HEK293 (cell line): Measurements from ENCODE around the gene RPL36.
A peak's percentile ranks its signal among the peaks of the same experiment; 100 is the strongest.

Source experiments
- CTCF ChIA-PET: fragments of 350-600 bp; formaldehyde crosslinking; extraction: SDS; loops from one replicate; lab custom pipeline; 2021; ENCODE audit warnings: antibody characterized with exemption; lab: Yijun Ruan, JAX
- POLR2A ChIA-PET: fragments of 300-600 bp; formaldehyde crosslinking; extraction: SDS; loops from one replicate; lab custom pipeline; 2020; ENCODE audit warnings: antibody characterized with exemption, inconsistent platforms; lab: Yijun Ruan, JAX
- H3K27ac ChIP-seq: fragments of 200-500 bp; sonication (Bioruptor generic); 2 replicates; pipeline ENCODE4 v1.5.1; 2014; ENCODE audit warnings: low read depth, low read length, control low read depth, inconsistent platforms; ENCODE audit errors: extremely low read depth
- H3K36me3 ChIP-seq, 2 experiments: fragments of 200-500 bp in 1 of 2; sonication (Bioruptor generic) in 1 of 2; 1 replicate in 1 of 2; 2 replicates in 1 of 2; pipeline ENCODE4 v1.5.1; 2014 to 2017; ENCODE audit warnings: inconsistent platforms in 2 of 2, low read length in 2 of 2; ENCODE audit not compliant: control insufficient read depth in 2 of 2, insufficient read depth in 1 of 2
- H3K4me1 ChIP-seq: fragments of 200-500 bp; sonication (Bioruptor generic); 2 replicates; pipeline ENCODE4 v1.5.1; 2014; ENCODE audit warnings: mild to moderate bottlenecking, low read length, inconsistent platforms; ENCODE audit not compliant: control insufficient read depth, insufficient read depth
- H3K4me3 ChIP-seq: 2 replicates; pipeline ENCODE4 v1.5.1; 2011; ENCODE audit warnings: low read depth, mild to moderate bottlenecking, control low read depth, low read length, moderate library complexity
- H3K9me3 ChIP-seq: fragments of 200-500 bp; sonication (Bioruptor generic); 2 replicates; pipeline ENCODE4 v1.5.1; 2014; ENCODE audit warnings: low read depth, low read length, inconsistent platforms; ENCODE audit not compliant: control insufficient read depth, insufficient read depth
- BCL11A ChIP-seq: fragments of 450-650 bp; formaldehyde crosslinking; IDR thresholded peaks from 2 replicates; pipeline ENCODE4 v1.5.1; 2016; ENCODE audit warnings: low read depth, missing biosample characterization, missing genetic modification characterization
- GFI1B ChIP-seq: fragments of 450-650 bp; formaldehyde crosslinking; IDR thresholded peaks from 2 replicates; pipeline ENCODE4 v1.5.1; 2016; ENCODE audit warnings: missing biosample characterization, missing genetic modification characterization
- MEIS1 ChIP-seq: sonication (generic); formaldehyde crosslinking; IDR thresholded peaks from 2 replicates; pipeline ENCODE4 v1.8.1; 2022; ENCODE audit warnings: missing genetic modification reagents, mild to moderate bottlenecking, borderline replicate concordance
- MYNN ChIP-seq: fragments of 450-650 bp; formaldehyde crosslinking; IDR thresholded peaks from 2 replicates; pipeline ENCODE4 v1.5.1; 2016; ENCODE audit warnings: missing biosample characterization, missing genetic modification characterization, borderline replicate concordance
- SCRT2 ChIP-seq: fragments of 450-650 bp; formaldehyde crosslinking; IDR thresholded peaks from 2 replicates; pipeline ENCODE4 v1.5.1; 2016; ENCODE audit warnings: missing biosample characterization, missing genetic modification characterization
- YY1 ChIP-seq: fragments of 450-650 bp; formaldehyde crosslinking; IDR thresholded peaks from 2 replicates; pipeline ENCODE4 v1.5.1; 2018; ENCODE audit warnings: missing biosample characterization, missing genetic modification characterization
- ZBTB1 ChIP-seq: fragments of 450-650 bp; formaldehyde crosslinking; IDR thresholded peaks from 2 replicates; pipeline ENCODE4 v1.5.1; 2016; ENCODE audit warnings: missing biosample characterization, missing genetic modification characterization
- ZBTB17 ChIP-seq: fragments of 450-650 bp; formaldehyde crosslinking; IDR thresholded peaks from 2 replicates; pipeline ENCODE4 v1.5.1; 2016; ENCODE audit warnings: missing biosample characterization, missing genetic modification characterization
- ZEB2 ChIP-seq: fragments of 450-650 bp; formaldehyde crosslinking; IDR thresholded peaks from 2 replicates; pipeline ENCODE4 v1.5.1; 2016; ENCODE audit warnings: missing biosample characterization, missing genetic modification characterization
- ZFHX2 ChIP-seq: fragments of 450-650 bp; formaldehyde crosslinking; conservative IDR thresholded peaks from 2 replicates; pipeline ENCODE4 v1.5.1; 2016; ENCODE audit warnings: missing biosample characterization, missing genetic modification characterization
- ZNF114 ChIP-seq: fragments of 450-650 bp; formaldehyde crosslinking; IDR thresholded peaks from 2 replicates; pipeline ENCODE4 v1.5.0; 2017; ENCODE audit warnings: missing biosample characterization, missing genetic modification characterization
- ZNF121 ChIP-seq: fragments of 450-650 bp; formaldehyde crosslinking; IDR thresholded peaks from 2 replicates; pipeline ENCODE4 v1.5.1; 2016; ENCODE audit warnings: missing biosample characterization, missing genetic modification characterization
- ZNF133 ChIP-seq: fragments of 450-650 bp; formaldehyde crosslinking; IDR thresholded peaks from 2 replicates; pipeline ENCODE4 v1.5.1; 2016; ENCODE audit warnings: missing biosample characterization, missing genetic modification characterization
- ZNF146 ChIP-seq: fragments of 450-650 bp; formaldehyde crosslinking; IDR thresholded peaks from 2 replicates; pipeline ENCODE4 v1.5.1; 2016; ENCODE audit warnings: missing biosample characterization, missing genetic modification characterization
- ZNF157 ChIP-seq: fragments of 450-650 bp; formaldehyde crosslinking; IDR thresholded peaks from 2 replicates; pipeline ENCODE4 v1.5.1; 2016; ENCODE audit warnings: missing biosample characterization, missing genetic modification characterization
- ZNF184 ChIP-seq: fragments of 450-650 bp; IDR thresholded peaks from 2 replicates; pipeline ENCODE4 v1.5.1; 2018; ENCODE audit warnings: missing biosample characterization, mild to moderate bottlenecking, missing genetic modification characterization
- ZNF202 ChIP-seq: fragments of 450-650 bp; formaldehyde crosslinking; IDR thresholded peaks from 2 replicates; pipeline ENCODE4 v1.5.1; 2016; ENCODE audit warnings: missing biosample characterization, missing genetic modification characterization, borderline replicate concordance
- ZNF214 ChIP-seq: fragments of 450-650 bp; formaldehyde crosslinking; IDR thresholded peaks from 2 replicates; pipeline ENCODE4 v1.5.1; 2017; ENCODE audit warnings: missing biosample characterization, mild to moderate bottlenecking, missing genetic modification characterization, borderline replicate concordance
- ZNF221 ChIP-seq: fragments of 450-650 bp; formaldehyde crosslinking; IDR thresholded peaks from 2 replicates; pipeline ENCODE4 v1.5.1; 2017; ENCODE audit warnings: missing biosample characterization, missing genetic modification characterization, borderline replicate concordance
- ZNF23 ChIP-seq: fragments of 450-650 bp; formaldehyde crosslinking; IDR thresholded peaks from 2 replicates; pipeline ENCODE4 v1.5.1; 2016; ENCODE audit warnings: missing biosample characterization, missing genetic modification characterization, borderline replicate concordance
- ZNF248 ChIP-seq: fragments of 450-650 bp; formaldehyde crosslinking; IDR thresholded peaks from 2 replicates; pipeline ENCODE4 v1.5.1; 2017; ENCODE audit warnings: missing biosample characterization, missing genetic modification characterization
- ZNF423 ChIP-seq: fragments of 450-650 bp; formaldehyde crosslinking; IDR thresholded peaks from 2 replicates; pipeline ENCODE4 v1.5.1; 2016; ENCODE audit warnings: missing biosample characterization, missing genetic modification characterization
- ZNF473 ChIP-seq: fragments of 450-650 bp; formaldehyde crosslinking; IDR thresholded peaks from 2 replicates; pipeline ENCODE4 v1.5.1; 2017; ENCODE audit warnings: missing biosample characterization, missing genetic modification characterization
- ZNF501 ChIP-seq: fragments of 450-650 bp; formaldehyde crosslinking; IDR thresholded peaks from 2 replicates; pipeline ENCODE4 v1.5.1; 2016; ENCODE audit warnings: missing biosample characterization, missing genetic modification characterization
- ZNF596 ChIP-seq: fragments of 450-650 bp; IDR thresholded peaks from 2 replicates; pipeline ENCODE4 v1.5.0; 2018; ENCODE audit warnings: missing biosample characterization, mild to moderate bottlenecking, missing genetic modification characterization, moderate library complexity
- ZNF610 ChIP-seq: fragments of 450-650 bp; formaldehyde crosslinking; IDR thresholded peaks from 2 replicates; pipeline ENCODE4 v1.5.1; 2016; ENCODE audit warnings: missing biosample characterization, missing genetic modification characterization, borderline replicate concordance
- ZNF623 ChIP-seq: fragments of 450-650 bp; formaldehyde crosslinking; IDR thresholded peaks from 2 replicates; pipeline ENCODE4 v1.5.1; 2016; ENCODE audit warnings: missing biosample characterization, missing genetic modification characterization
- ZNF658 ChIP-seq: fragments of 450-650 bp; formaldehyde crosslinking; IDR thresholded peaks from 2 replicates; pipeline ENCODE4; 2016; ENCODE audit warnings: missing biosample characterization, missing genetic modification characterization
- ZNF664 ChIP-seq: fragments of 450-650 bp; formaldehyde crosslinking; IDR thresholded peaks from 2 replicates; pipeline ENCODE4 v1.5.1; 2016; ENCODE audit warnings: missing biosample characterization, missing genetic modification characterization
- ZNF677 ChIP-seq: fragments of 450-650 bp; IDR thresholded peaks from 2 replicates; pipeline ENCODE4 v1.5.0; 2018; ENCODE audit warnings: missing biosample characterization, mild to moderate bottlenecking, missing genetic modification characterization, moderate library complexity
- ZNF777 ChIP-seq: fragments of 450-650 bp; formaldehyde crosslinking; IDR thresholded peaks from 2 replicates; pipeline ENCODE4 v1.5.1; 2017; ENCODE audit warnings: missing biosample characterization, missing genetic modification characterization, borderline replicate concordance
- TF ChIP-seq, protein P1 (sequence below): fragments of 450-650 bp; formaldehyde crosslinking; IDR thresholded peaks from 2 replicates; pipeline ENCODE4 v1.5.1; 2016; ENCODE audit warnings: missing biosample characterization, missing genetic modification characterization
- TF ChIP-seq, protein P2 (sequence below): fragments of 450-650 bp; formaldehyde crosslinking; IDR thresholded peaks from 2 replicates; pipeline ENCODE4 v1.5.1; 2016; ENCODE audit warnings: missing biosample characterization, missing genetic modification characterization
- TF ChIP-seq, protein P3 (sequence below): fragments of 450-650 bp; formaldehyde crosslinking; IDR thresholded peaks from 2 replicates; pipeline ENCODE4; 2016; ENCODE audit warnings: missing biosample characterization, missing genetic modification characterization
- TF ChIP-seq, protein P4 (sequence below): fragments of 450-650 bp; formaldehyde crosslinking; IDR thresholded peaks from 2 replicates; pipeline ENCODE4 v1.5.1; 2016; ENCODE audit warnings: missing biosample characterization, missing genetic modification characterization

Gene RPL36

DNA sequence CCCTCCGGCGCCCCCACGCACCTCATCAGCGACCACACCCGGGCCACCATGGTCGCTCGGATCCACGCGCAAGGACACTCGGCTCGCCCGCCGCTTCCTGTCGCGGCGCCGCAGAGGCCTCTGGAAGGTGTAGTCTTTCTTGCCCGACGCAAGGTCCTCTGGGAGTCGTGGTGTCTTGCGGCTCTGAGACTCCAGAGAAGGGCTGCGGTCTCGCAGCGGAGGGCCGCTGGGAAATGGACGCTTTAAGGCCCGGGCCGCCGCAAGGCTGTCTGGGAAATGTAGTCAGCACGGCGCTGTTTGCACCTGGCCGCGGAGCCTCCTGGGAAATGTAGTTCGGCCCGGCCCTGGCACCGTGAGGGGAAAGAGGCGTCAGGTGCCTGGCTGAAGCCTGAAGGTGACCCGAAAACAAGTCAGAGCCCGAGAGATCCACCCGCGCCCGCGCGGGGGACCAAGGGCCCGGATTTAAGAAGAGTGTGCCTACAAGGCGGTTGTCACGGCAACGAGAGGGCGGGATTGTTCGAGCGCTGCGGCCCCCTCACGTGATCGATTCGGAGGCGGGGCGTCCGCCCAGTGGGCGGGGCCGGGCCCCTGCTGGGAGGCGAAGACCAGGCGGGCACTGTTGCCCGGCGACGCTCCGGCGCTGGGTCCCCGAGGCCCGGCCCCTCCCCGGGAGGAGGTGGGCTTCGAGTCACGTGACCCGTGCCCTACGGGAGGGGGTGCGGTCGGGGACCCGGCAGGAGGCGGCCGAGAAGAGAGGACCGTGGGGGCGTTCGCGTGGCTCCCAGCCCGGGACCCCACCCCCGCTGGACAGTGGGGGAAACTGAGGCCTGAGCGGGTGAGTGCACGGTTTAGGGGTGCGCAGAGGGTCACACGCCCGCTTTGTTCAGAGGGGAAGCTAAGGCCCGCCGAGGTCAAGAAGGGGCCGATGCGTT lies 9.4 kb upstream of the RPL36 start, which contains the start of the genes HSD11B1L and MICOS13:
TSS of gene HSD11B1L (plus strand) at position 591 of the 932 bp plus-strand sequence. CDS start 3,806 bp downstream, outside the sequence.
TSS of gene MICOS13 (minus strand) at position 80 of the 932 bp plus-strand sequence. CDS start at position 50, 30 bp downstream.
- Histone ChIP-seq H3K27ac (peak within 1 kb of the TSS; percentile 44; the same call in 1 of the 2 replicates), H3K9me3 (no peaks in the 10 kb centered on the region), H3K4me1 (no peaks in the 10 kb centered on the region), H3K36me3 (peaks cover 0 to 6% of the 10 kb centered on the region in 2 experiments; a peak in 1 of 3 replicates), H3K4me3 (peak within 1 kb of the TSS; percentile 94)
- POLR2A ChIA-PET = interaction anchor here (0.6 to 1.8 kb wide), 3 partner anchors 21 to 1926 kb away, joined by 3 to 4 read pairs (median 4); partner anchors contain the start of gene SAFB
- CTCF ChIA-PET = interaction anchor here (1.1 kb wide), 1 partner anchor 11 kb away, joined by 3 read pairs; no protein-coding TSS in a partner anchor
- TF ChIP-seq, protein P1, sequence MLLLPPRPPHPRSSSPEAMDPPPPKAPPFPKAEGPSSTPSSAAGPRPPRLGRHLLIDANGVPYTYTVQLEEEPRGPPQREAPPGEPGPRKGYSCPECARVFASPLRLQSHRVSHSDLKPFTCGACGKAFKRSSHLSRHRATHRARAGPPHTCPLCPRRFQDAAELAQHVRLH (tag by site-specific recombination) = 0 out of 2 replicates have a peak, but pooled peaks have one; percentile 7
- TF ChIP-seq ZNF677 = no peak
- TF ChIP-seq, protein P2, sequence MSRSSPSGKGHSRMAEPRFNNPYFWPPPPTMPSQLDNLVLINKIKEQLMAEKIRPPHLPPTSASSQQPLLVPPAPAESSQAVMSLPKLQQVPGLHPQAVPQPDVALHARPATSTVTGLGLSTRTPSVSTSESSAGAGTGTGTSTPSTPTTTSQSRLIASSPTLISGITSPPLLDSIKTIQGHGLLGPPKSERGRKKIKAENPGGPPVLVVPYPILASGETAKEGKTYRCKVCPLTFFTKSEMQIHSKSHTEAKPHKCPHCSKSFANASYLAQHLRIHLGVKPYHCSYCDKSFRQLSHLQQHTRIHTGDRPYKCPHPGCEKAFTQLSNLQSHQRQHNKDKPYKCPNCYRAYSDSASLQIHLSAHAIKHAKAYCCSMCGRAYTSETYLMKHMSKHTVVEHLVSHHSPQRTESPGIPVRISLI (tag by site-specific recombination) = no peak
- TF ChIP-seq, protein P3, sequence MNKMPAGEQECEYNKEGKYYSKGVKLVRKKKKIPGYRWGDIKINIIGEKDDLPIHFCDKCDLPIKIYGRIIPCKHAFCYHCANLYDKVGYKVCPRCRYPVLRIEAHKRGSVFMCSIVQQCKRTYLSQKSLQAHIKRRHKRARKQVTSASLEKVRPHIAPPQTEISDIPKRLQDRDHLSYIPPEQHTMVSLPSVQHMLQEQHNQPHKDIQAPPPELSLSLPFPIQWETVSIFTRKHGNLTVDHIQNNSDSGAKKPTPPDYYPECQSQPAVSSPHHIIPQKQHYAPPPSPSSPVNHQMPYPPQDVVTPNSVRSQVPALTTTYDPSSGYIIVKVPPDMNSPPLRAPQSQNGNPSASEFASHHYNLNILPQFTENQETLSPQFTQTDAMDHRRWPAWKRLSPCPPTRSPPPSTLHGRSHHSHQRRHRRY (tag by site-specific recombination) = no peak
- TF ChIP-seq ZNF184 (tag by site-specific recombination) = no peak
- TF ChIP-seq ZNF248 (tag by site-specific recombination) = no peak
- TF ChIP-seq ZNF658 = no peak
- no peak for TF ChIP-seq ZNF202 (tag by site-specific recombination)
- 0 out of 2 replicates have a peak, but pooled peaks have one; percentile 30 for TF ChIP-seq ZNF777
- TF ChIP-seq MEIS1 (CRISPR knock-in tag) = no peak
- TF ChIP-seq YY1 = peak; percentile 91
- TF ChIP-seq ZNF664 (tag by site-specific recombination) = no peak
- TF ChIP-seq ZNF423 (tag by site-specific recombination) = no peak
- TF ChIP-seq ZNF473 = no peak
- TF ChIP-seq BCL11A (tag by site-specific recombination) = no peak
- no peak for TF ChIP-seq ZNF114 (tag by site-specific recombination)
- peak; percentile 68 for TF ChIP-seq ZEB2 (tag by site-specific recombination)
- TF ChIP-seq GFI1B (tag by site-specific recombination) = no peak
- TF ChIP-seq ZBTB17 (tag by site-specific recombination) = peak; percentile 98
- TF ChIP-seq ZNF610 = 0 out of 2 replicates have a peak, but pooled peaks have one; percentile 20
- no peak for TF ChIP-seq ZNF157 (tag by site-specific recombination)
- no peak for TF ChIP-seq ZNF133 (tag by site-specific recombination)
- no peak for TF ChIP-seq ZNF623
- TF ChIP-seq ZNF596 (tag by site-specific recombination) = no peak
- no peak for TF ChIP-seq ZBTB1 (tag by site-specific recombination)
- TF ChIP-seq ZNF146 (tag by site-specific recombination) = no peak; the same call in 1 of the 2 replicates
- no peak for TF ChIP-seq ZNF214
- no peak for TF ChIP-seq ZNF23 (tag by site-specific recombination)
- TF ChIP-seq MYNN (tag by site-specific recombination) = no peak
- TF ChIP-seq ZNF221 (tag by site-specific recombination) = no peak
- no peak for TF ChIP-seq ZNF121 (tag by site-specific recombination)
- TF ChIP-seq, protein P4, sequence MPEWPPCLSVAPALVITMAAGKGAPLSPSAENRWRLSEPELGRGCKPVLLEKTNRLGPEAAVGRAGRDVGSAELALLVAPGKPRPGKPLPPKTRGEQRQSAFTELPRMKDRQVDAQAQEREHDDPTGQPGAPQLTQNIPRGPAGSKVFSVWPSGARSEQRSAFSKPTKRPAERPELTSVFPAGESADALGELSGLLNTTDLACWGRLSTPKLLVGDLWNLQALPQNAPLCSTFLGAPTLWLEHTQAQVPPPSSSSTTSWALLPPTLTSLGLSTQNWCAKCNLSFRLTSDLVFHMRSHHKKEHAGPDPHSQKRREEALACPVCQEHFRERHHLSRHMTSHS (tag by site-specific recombination) = no peak
- peak; percentile 39; the same call in 1 of the 2 replicates for TF ChIP-seq SCRT2 (tag by site-specific recombination)
- peak; percentile 41; the same call in 1 of the 2 replicates for TF ChIP-seq ZFHX2
- 0 out of 2 replicates have a peak, but pooled peaks have one; percentile 7 for TF ChIP-seq ZNF501 (tag by site-specific recombination)
